Measurements from ENCODE around the gene PRAMEF1.
"Not testable (repeated sequence)": the region's sequence is repeated elsewhere in the genome, so short reads cannot be mapped to it uniquely, and the experiment has no call there.

Gene PRAMEF1

GRCh38 chr1:12791097-12791496, at the start of gene PRAMEF1:
Gene PRAMEF1 (plus strand): TSS chr1:12791397. CDS start chr1:12793228, 1,831 bp downstream.
- DNase-seq (ENCODE audit: low read depth) = not testable (repeated sequence)

- no peak for DNase-seq (ENCODE audit: low read depth)
Observed at GRCh38 chr1:12741946-12742345, 49.3 kb upstream of the PRAMEF1 start.

- DNase-seq (ENCODE audit: low read depth) = no peak
Observed at GRCh38 chr1:12745126-12745991, 45.8 kb upstream of the PRAMEF1 start.

GRCh38 chr1:12745992-12746323, 45.2 kb upstream of the PRAMEF1 start, which contains the start of gene CFAP107:
Gene CFAP107 (plus strand): TSS chr1:12746200. CDS start chr1:12746431, 231 bp downstream.
- DNase-seq (ENCODE audit: low read depth) = no peak

GRCh38 chr1:12748778-12749355, 42.3 kb upstream of the PRAMEF1 start:
- no peak for DNase-seq (ENCODE audit: low read depth)

- DNase-seq (ENCODE audit: low read depth) = no peak
Observed at GRCh38 chr1:12754738-12755137, 36.5 kb upstream of the PRAMEF1 start.

GRCh38 chr1:12756273-12756672, 34.9 kb upstream of the PRAMEF1 start:
- no peak for DNase-seq (ENCODE audit: low read depth)

- DNase-seq (ENCODE audit: low read depth) = no peak
Observed at GRCh38 chr1:12756768-12757413, 34.3 kb upstream of the PRAMEF1 start.

GRCh38 chr1:12757836-12758235, 33.4 kb upstream of the PRAMEF1 start:
- no peak for DNase-seq (ENCODE audit: low read depth)

GRCh38 chr1:12760256-12760795, 30.9 kb upstream of the PRAMEF1 start:
- no peak for DNase-seq (ENCODE audit: low read depth)

- DNase-seq (ENCODE audit: low read depth) = no peak
Observed at GRCh38 chr1:12761781-12762180, 29.4 kb upstream of the PRAMEF1 start.

GRCh38 chr1:12762766-12763165, 28.4 kb upstream of the PRAMEF1 start:
- no peak for DNase-seq (ENCODE audit: low read depth)

- no peak for DNase-seq (ENCODE audit: low read depth)
Observed at GRCh38 chr1:12763479-12763878, 27.7 kb upstream of the PRAMEF1 start.

GRCh38 chr1:12764016-12764415, 27.2 kb upstream of the PRAMEF1 start:
- no peak for DNase-seq (ENCODE audit: low read depth)

GRCh38 chr1:12769031-12769430, 22.2 kb upstream of the PRAMEF1 start:
- DNase-seq (ENCODE audit: low read depth) = no peak

- no peak for DNase-seq (ENCODE audit: low read depth)
Observed at GRCh38 chr1:12769976-12770505, 21.2 kb upstream of the PRAMEF1 start.

- DNase-seq (ENCODE audit: low read depth) = no peak
Observed at GRCh38 chr1:12770620-12771019, 20.6 kb upstream of the PRAMEF1 start.

GRCh38 chr1:12771186-12771585, 20.0 kb upstream of the PRAMEF1 start:
- no peak for DNase-seq (ENCODE audit: low read depth)

GRCh38 chr1:12772520-12772919, 18.7 kb upstream of the PRAMEF1 start:
- DNase-seq (ENCODE audit: low read depth) = no peak

GRCh38 chr1:12773438-12773837, 17.8 kb upstream of the PRAMEF1 start, which contains the start of gene PRAMEF12:
Gene PRAMEF12 (plus strand): TSS chr1:12773738. CDS start chr1:12774868, 1,130 bp downstream.
- DNase-seq (ENCODE audit: low read depth) = no peak

- DNase-seq (ENCODE audit: low read depth) = no peak
Observed at GRCh38 chr1:12774801-12775345, 16.3 kb upstream of the PRAMEF1 start.

- DNase-seq (ENCODE audit: low read depth) = no peak
Observed at GRCh38 chr1:12775443-12775842, 15.8 kb upstream of the PRAMEF1 start.

Data from CMK (cell line).